Mesothelial cell of epicardium (in vitro differentiated cells): ENCODE data around the gene AANAT. TPM values are rescaled to one million over a fixed set of nuclear protein-coding genes. Genes with fewer than 3 reads are reported as not detected.

Experiments
- DNase-seq, 2 experiments: peaks; one replicate each; pipeline ENCODE4 v3.0.0; 2021; ENCODE audit warnings: low spot score in 2 of 2; ENCODE audit not compliant: unreplicated experiment in 2 of 2
- H3K27ac Mint-ChIP-seq: 2 replicates; pipeline ENCODE4 v1.8.0; 2021; ENCODE audit warnings: mixed read lengths
- H3K27me3 Mint-ChIP-seq: 2 replicates; pipeline ENCODE4 v1.8.0; 2021; ENCODE audit warnings: low read depth, mixed read lengths
- H3K36me3 Mint-ChIP-seq: 2 replicates; pipeline ENCODE4 v1.8.0; 2021; ENCODE audit warnings: mixed read lengths
- H3K4me1 Mint-ChIP-seq: 2 replicates; pipeline ENCODE4 v1.8.0; 2021; ENCODE audit warnings: mixed read lengths
- H3K4me3 Mint-ChIP-seq: 2 replicates; pipeline ENCODE4 v1.8.0; 2021; ENCODE audit warnings: mild to moderate bottlenecking, moderate library complexity, mixed read lengths
- H3K9me3 Mint-ChIP-seq: 2 replicates; pipeline ENCODE4 v1.8.0; 2021; ENCODE audit warnings: mixed read lengths
- CTCF ChIP-seq: fragments of 200-600 bp; sonication (generic); IDR thresholded peaks from one replicate; pipeline ENCODE4 v1.5.0; 2021; ENCODE audit warnings: antibody characterized with exemption; ENCODE audit not compliant: unreplicated experiment
- total RNA-seq: library from RNA; stranded (reverse); gene quantifications from 3 replicates; pipeline ENCODE4 v1.2.1, GENCODE V29; 2021

The AANAT gene
- total RNA-seq, 1 donor from 2014 or later = 0.22 TPM

DNA sequence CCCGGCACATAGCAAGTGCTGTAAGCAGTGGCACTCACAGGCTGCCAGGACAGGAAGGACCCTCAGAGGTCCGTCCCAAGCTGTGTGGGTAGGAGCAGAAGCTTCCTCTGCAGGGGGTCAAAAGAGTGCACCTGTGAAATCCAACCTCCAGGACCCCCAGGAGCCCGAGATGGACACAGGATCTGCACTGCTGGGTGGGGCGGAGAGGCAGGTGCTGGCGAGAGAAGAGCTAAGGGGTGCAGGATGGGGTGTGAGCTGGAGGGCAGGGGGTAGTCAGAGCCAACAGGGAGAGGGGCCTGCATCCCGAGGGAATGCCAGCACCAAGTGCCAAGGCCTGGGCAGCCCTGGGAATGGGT, 650 bp upstream of the AANAT start:
- DNase-seq = no peak
- Mint-ChIP-seq H3K9me3 (no peaks in the 10 kb centered on the region), H3K27ac (no peak overlapping the region), H3K4me1 (peaks cover 7% of the 10 kb centered on the region), H3K4me3 (no peak overlapping the region), H3K27me3 (peaks cover 2% of the 10 kb centered on the region), H3K36me3 (peaks cover 4% of the 10 kb centered on the region)
- TF ChIP-seq CTCF = no peak

GRCh38 chr17:76467809-76468633, 618 bp downstream of the AANAT start:
- H3K27ac Mint-ChIP-seq = no peak overlapping the region
- H3K27me3 Mint-ChIP-seq = no peaks in the 10 kb centered on the region
- peaks cover 4% of the 10 kb centered on the region for H3K36me3 Mint-ChIP-seq
- DNase-seq = no peak
- peaks cover 7% of the 10 kb centered on the region for H3K4me1 Mint-ChIP-seq
- H3K9me3 Mint-ChIP-seq = no peaks in the 10 kb centered on the region
- H3K4me3 Mint-ChIP-seq = no peak overlapping the region
- no peak for TF ChIP-seq CTCF

DNA sequence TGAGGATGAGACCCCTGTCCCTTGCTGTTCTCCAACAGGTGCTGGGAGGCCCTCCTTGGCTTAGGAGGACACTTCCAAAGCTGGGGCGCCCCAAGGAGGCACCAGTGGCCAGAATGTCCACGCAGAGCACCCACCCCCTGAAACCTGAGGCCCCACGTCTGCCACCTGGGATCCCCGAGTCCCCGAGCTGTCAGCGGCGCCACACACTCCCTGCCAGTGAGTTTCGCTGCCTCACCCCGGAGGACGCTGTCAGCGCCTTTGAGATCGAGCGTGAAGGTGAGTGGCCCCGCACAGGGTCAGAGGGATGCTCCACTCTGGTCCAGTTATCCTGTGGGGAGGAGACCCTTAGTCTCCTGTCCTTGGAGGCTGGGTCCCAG, 1.2 kb downstream of the AANAT start:
- no peaks in the 10 kb centered on the region for H3K9me3 Mint-ChIP-seq
- no peak for DNase-seq
- TF ChIP-seq CTCF = no peak
- H3K36me3 Mint-ChIP-seq = peaks cover 4% of the 10 kb centered on the region
- no peak overlapping the region for H3K4me3 Mint-ChIP-seq
- no peaks in the 10 kb centered on the region for H3K27me3 Mint-ChIP-seq
- H3K27ac Mint-ChIP-seq = no peak overlapping the region
- H3K4me1 Mint-ChIP-seq = peaks cover 7% of the 10 kb centered on the region

- Mint-ChIP-seq H3K4me1 (peaks cover 7% of the 10 kb centered on the region), H3K27me3 (no peaks in the 10 kb centered on the region), H3K4me3 (no peak overlapping the region), H3K36me3 (peaks cover 4% of the 10 kb centered on the region), H3K9me3 (no peaks in the 10 kb centered on the region), H3K27ac (no peak overlapping the region)
- no peak for TF ChIP-seq CTCF
- no peak for DNase-seq
These were observed 1.9 kb downstream of the AANAT start for GRCh38 chr17:76469076-76469990.

DNA sequence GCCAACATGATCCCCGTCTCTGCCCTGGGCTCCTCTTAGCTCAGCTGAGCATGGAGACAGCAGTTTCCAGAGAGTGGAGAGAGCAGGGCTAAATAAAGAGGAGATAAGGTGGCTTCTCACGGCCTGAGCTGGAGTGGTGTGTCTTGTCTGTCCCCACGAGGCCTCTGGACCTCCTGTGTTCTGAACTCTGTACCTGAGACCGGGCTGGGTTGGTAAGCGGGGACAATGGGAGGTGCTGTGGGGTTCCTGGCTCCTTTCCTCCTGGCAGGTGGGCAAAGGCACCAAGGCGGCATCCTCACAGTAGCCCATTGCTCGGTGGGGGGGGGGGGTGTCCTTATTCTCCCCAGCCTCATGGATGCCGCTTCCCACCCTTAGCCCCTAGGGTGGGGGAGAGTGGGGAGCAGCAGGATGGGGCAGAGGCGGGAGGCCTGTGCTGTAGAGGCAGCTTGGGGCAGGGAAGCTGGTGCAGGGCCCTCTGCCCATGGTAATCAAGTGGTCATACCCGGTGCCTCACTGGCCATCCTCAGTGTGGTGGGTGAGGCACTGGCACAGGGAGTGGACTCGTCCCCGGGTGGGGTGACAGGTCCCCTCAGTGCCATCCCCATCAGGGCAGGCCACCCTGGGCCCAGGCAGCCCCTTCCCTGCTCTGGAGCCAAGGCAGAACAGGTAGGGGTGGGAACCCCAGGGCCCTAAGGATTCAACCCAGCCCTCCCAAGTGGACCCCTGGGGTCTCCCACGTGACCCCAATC, 2.8 kb downstream of the AANAT start:
- H3K36me3 Mint-ChIP-seq = peaks cover 4% of the 10 kb centered on the region
- no peaks in the 10 kb centered on the region for H3K27me3 Mint-ChIP-seq
- no peak overlapping the region for H3K27ac Mint-ChIP-seq
- no peak overlapping the region for H3K4me3 Mint-ChIP-seq
- H3K9me3 Mint-ChIP-seq = no peaks in the 10 kb centered on the region
- no peak for DNase-seq
- peaks cover 7% of the 10 kb centered on the region for H3K4me1 Mint-ChIP-seq
- no peak for TF ChIP-seq CTCF
